CD4-positive, alpha-beta T cell (primary cell): ENCODE data around the gene LITAFD. TPM values are rescaled to one million over a fixed set of nuclear protein-coding genes. Genes with fewer than 3 reads are reported as not detected.

Experiments
- ATAC-seq: fragments of 200-7000 bp; cut with Tn5 transposase; one replicate; pipeline ENCODE4 v1.10.0; 2022; ENCODE audit warnings: mild to moderate bottlenecking; ENCODE audit not compliant: poor library complexity
- CTCF ChIA-PET: fragments of 350-600 bp; sonication (Branson Sonifier 250); formaldehyde crosslinking; loops from one replicate; lab custom pipeline; 2021; ENCODE audit warnings: antibody characterized with exemption, inconsistent platforms; lab: Charles Lee
- POLR2A ChIA-PET: fragments of 350-600 bp; sonication (Branson Sonifier 250); formaldehyde crosslinking; loops from one replicate; lab custom pipeline; 2021; ENCODE audit warnings: antibody characterized with exemption, inconsistent platforms; lab: Charles Lee
- DNase-seq, 14 experiments: peaks; one replicate each; pipeline ENCODE4 v3.0.0-alpha.2; 2013 to 2020; ENCODE audit warnings: mixed read lengths in 2 of 14
- H3K27ac ChIP-seq, 2 donors: one replicate each; pipeline versions ENCODE4 v1.5.1 to v1.7.0; 2013; ENCODE audit warnings: low read length in 2 of 2, low read depth in 1 of 2, mild to moderate bottlenecking in 1 of 2
- H3K27me3 ChIP-seq, 2 experiments: 1 replicate in 1 of 2; 2 replicates in 1 of 2; pipeline versions ENCODE4 v1.6.1 to v1.7.0; 2013; ENCODE audit warnings: low read length in 2 of 2, control low read depth in 1 of 2, mild to moderate bottlenecking in 1 of 2, moderate library complexity in 1 of 2; ENCODE audit not compliant: insufficient read depth in 2 of 2, control insufficient read depth in 1 of 2
- H3K36me3 ChIP-seq: one replicate; pipeline ENCODE4 v1.6.1; 2013; ENCODE audit warnings: low read length, control low read depth; ENCODE audit not compliant: insufficient read depth
- H3K4me1 ChIP-seq: one replicate; pipeline ENCODE4 v1.6.1; 2013; ENCODE audit warnings: low read length, control low read depth; ENCODE audit not compliant: insufficient read depth
- H3K4me3 ChIP-seq: one replicate; pipeline ENCODE4 v1.5.1; 2013; ENCODE audit warnings: mild to moderate bottlenecking, low read length, moderate library complexity
- H3K9me3 ChIP-seq, 2 experiments: 1 replicate in 1 of 2; 2 replicates in 1 of 2; pipeline versions ENCODE4 v1.6.1 to v1.7.0; 2013; ENCODE audit warnings: low read length in 2 of 2, mild to moderate bottlenecking in 2 of 2, control low read depth in 1 of 2, moderate library complexity in 1 of 2; ENCODE audit not compliant: control insufficient read depth in 1 of 2, insufficient read depth in 1 of 2
- H3K27ac Mint-ChIP-seq: one replicate; pipeline ENCODE4 v1.8.0; 2020; ENCODE audit warnings: mixed read lengths
- H3K27me3 Mint-ChIP-seq: one replicate; pipeline ENCODE4 v1.8.0; 2021; ENCODE audit warnings: mixed read lengths
- H3K36me3 Mint-ChIP-seq: one replicate; pipeline ENCODE4 v1.8.0; 2021; ENCODE audit warnings: low read depth, mixed read lengths
- H3K4me1 Mint-ChIP-seq: one replicate; pipeline ENCODE4 v1.8.0; 2021; ENCODE audit warnings: low read depth, mixed read lengths
- H3K4me3 Mint-ChIP-seq: one replicate; pipeline ENCODE4 v1.8.0; 2020; ENCODE audit warnings: mild to moderate bottlenecking, mixed read lengths
- H3K9me3 Mint-ChIP-seq: one replicate; pipeline ENCODE4 v1.8.0; 2020; ENCODE audit warnings: mixed read lengths
- intact Hi-C, 2 experiments: fragments of 100-400 bp; cut with DNase I in 1 of 2; cut with micrococcal nuclease in 1 of 2; formaldehyde crosslinking; loops; one replicate each; pipeline versions ENCODE4 v1.15.1 to v1.9.0; 2023 to 2025; cut with DNase I, micrococcal nuclease
- total RNA-seq, 174 experiments: library from RNA in 2 of 174; stranded (reverse) in 2 of 174; gene quantifications; one replicate each; pipeline ENCODE4 v1.2.3 and lab custom pipeline; 2021 to 2026
- TF ChIP-seq, protein P1 (sequence below): fragments of 200-600 bp; IDR thresholded peaks from one replicate; pipeline ENCODE4 v1.8.0; 2022; ENCODE audit warnings: antibody characterized with exemption, mild to moderate bottlenecking

Gene LITAFD
- total RNA-seq, 2 experiments from 2014 or later: 0.60 TPM; not detected in 1

DNA sequence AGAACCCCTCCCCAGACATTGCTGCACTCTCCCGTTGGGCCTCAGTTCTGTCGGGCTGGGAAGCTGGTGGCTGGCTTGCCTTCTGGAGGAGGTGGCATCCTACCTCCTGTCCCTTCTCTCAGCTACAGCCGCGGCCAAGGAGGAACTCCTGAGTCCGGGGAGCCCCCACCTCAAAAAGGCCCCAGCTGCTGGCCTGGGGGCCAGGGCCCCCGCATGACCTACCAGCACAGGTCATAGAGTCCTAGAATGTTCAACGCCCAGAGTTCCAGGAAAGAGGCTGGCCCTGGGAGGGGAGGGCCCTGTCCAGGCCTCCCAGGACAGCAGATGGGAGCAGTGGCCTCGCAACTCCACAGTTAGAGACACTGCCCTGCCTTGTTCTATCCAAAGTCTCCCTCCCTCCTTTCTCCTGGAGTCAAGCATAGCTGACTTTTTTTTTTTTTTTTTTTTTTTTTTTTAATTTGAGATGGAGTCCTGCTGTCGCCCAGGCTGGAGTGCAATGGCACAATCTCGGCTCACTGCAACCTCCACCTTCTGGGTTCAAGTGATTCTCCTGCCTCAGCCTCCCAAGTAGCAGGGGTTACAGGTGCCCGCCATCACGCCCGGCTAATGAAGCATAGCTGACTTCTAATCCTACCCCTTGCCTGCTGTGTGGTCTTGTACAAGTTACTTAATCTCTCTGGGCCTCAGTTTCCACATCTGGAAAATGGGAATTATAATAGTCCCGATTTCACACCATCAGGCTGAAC is 20.4 kb upstream of the LITAFD start:
- H3K27ac ChIP-seq: no peak overlapping the region
- ChIA-PET CTCF (interaction anchor here (2.0 kb wide), 1 partner anchor 18 kb away, joined by 6 read pairs; no protein-coding TSS in a partner anchor), POLR2A (interaction anchor here (0.6 kb wide), 1 partner anchor 39 kb away, joined by 3 read pairs; no protein-coding TSS in a partner anchor)
- H3K4me1 ChIP-seq: peaks cover 30% of the 10 kb centered on the region
- TF ChIP-seq, protein P1, sequence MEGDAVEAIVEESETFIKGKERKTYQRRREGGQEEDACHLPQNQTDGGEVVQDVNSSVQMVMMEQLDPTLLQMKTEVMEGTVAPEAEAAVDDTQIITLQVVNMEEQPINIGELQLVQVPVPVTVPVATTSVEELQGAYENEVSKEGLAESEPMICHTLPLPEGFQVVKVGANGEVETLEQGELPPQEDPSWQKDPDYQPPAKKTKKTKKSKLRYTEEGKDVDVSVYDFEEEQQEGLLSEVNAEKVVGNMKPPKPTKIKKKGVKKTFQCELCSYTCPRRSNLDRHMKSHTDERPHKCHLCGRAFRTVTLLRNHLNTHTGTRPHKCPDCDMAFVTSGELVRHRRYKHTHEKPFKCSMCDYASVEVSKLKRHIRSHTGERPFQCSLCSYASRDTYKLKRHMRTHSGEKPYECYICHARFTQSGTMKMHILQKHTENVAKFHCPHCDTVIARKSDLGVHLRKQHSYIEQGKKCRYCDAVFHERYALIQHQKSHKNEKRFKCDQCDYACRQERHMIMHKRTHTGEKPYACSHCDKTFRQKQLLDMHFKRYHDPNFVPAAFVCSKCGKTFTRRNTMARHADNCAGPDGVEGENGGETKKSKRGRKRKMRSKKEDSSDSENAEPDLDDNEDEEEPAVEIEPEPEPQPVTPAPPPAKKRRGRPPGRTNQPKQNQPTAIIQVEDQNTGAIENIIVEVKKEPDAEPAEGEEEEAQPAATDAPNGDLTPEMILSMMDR: no peak
- Mint-ChIP-seq H3K4me3 (no peak overlapping the region), H3K4me1 (peaks cover 27% of the 10 kb centered on the region), H3K36me3 (peaks cover 13% of the 10 kb centered on the region), H3K27ac (peak overlapping the region; percentile 48), H3K9me3 (no peaks in the 10 kb centered on the region), H3K27me3 (no peaks in the 10 kb centered on the region)
- no peak overlapping the region for H3K4me3 ChIP-seq
- no peaks in the 10 kb centered on the region for H3K9me3 ChIP-seq
- no peaks in the 10 kb centered on the region for H3K27me3 ChIP-seq
- no peak for DNase-seq
- H3K36me3 ChIP-seq: peaks cover 15% of the 10 kb centered on the region
- intact Hi-C loops: loop anchor here in 1 of 2 experiments (10.0 kb wide), 1 partner anchor 1883 kb away; the partner anchor contains the start of gene NUBP1
- no peak for ATAC-seq

GRCh38 chr16:8862309-8863130 is 19.6 kb upstream of the LITAFD start:
- CTCF ChIA-PET: interaction anchor here (2.0 kb wide), 1 partner anchor 18 kb away, joined by 6 read pairs; no protein-coding TSS in a partner anchor
- peak overlapping the region; percentile 42 for H3K4me3 Mint-ChIP-seq
- H3K4me1 Mint-ChIP-seq: peaks cover 30% of the 10 kb centered on the region

More at GRCh38 chr16:8862309-8863130, 19.6 kb upstream of the LITAFD start:
- intact Hi-C loops: loop anchor here in 1 of 2 experiments (10.0 kb wide), 1 partner anchor 1882 kb away; the partner anchor contains the start of gene NUBP1
- no peak overlapping the region for H3K27ac ChIP-seq
- H3K4me1 ChIP-seq: peaks cover 34% of the 10 kb centered on the region
- H3K27ac Mint-ChIP-seq: peak overlapping the region; percentile 48
- no peaks in the 10 kb centered on the region for H3K9me3 Mint-ChIP-seq
- H3K36me3 Mint-ChIP-seq: peaks cover 14% of the 10 kb centered on the region
- H3K27me3 Mint-ChIP-seq: no peaks in the 10 kb centered on the region
- H3K36me3 ChIP-seq: peaks cover 14% of the 10 kb centered on the region
- no peaks in the 10 kb centered on the region for H3K27me3 ChIP-seq
- H3K9me3 ChIP-seq: no peaks in the 10 kb centered on the region
- POLR2A ChIA-PET: no interaction called here
- ATAC-seq (no peak), DNase-seq (no peak)
- H3K4me3 ChIP-seq: no peak overlapping the region
- TF ChIP-seq, protein P1: no peak
